Subcutaneous abdominal adipose tissue (tissue), 5 donors: Measurements from ENCODE around the gene NOTCH2.
A peak's percentile ranks its signal among the peaks of the same experiment; 100 is the strongest.
"Not testable (repeated sequence)": the region's sequence is repeated elsewhere in the genome, so short reads cannot be mapped to it uniquely, and the experiment has no call there.

Experiments used
- H3K27ac ChIP-seq: one replicate; pipeline ENCODE4 v1.7.0; 2013; ENCODE audit warnings: low read depth, mild to moderate bottlenecking, inconsistent platforms, low read length, moderate library complexity
- H3K27me3 ChIP-seq, 5 donors: one replicate each; pipeline ENCODE4 v1.7.0; 2013; ENCODE audit warnings: low read length in 5 of 5, inconsistent platforms in 1 of 5; ENCODE audit not compliant: control insufficient read depth in 5 of 5, insufficient read depth in 4 of 5
- H3K36me3 ChIP-seq, 5 donors: one replicate each; pipeline ENCODE4 v1.7.0; 2013; ENCODE audit warnings: low read length in 5 of 5; ENCODE audit not compliant: control insufficient read depth in 5 of 5, insufficient read depth in 5 of 5
- H3K4me1 ChIP-seq, 5 donors: one replicate each; pipeline ENCODE4 v1.7.0; 2013; ENCODE audit warnings: low read length in 5 of 5, mild to moderate bottlenecking in 3 of 5, moderate library complexity in 1 of 5; ENCODE audit not compliant: control insufficient read depth in 5 of 5, insufficient read depth in 5 of 5
- H3K4me3 ChIP-seq, 5 donors: one replicate each; pipeline ENCODE4 v1.7.0; 2013; ENCODE audit warnings: low read length in 5 of 5, low read depth in 1 of 5
- H3K9ac ChIP-seq, 5 donors: one replicate each; pipeline ENCODE4 v1.7.0; 2013; ENCODE audit warnings: low read length in 5 of 5, mild to moderate bottlenecking in 4 of 5, moderate library complexity in 3 of 5
- H3K9me3 ChIP-seq, 5 donors: one replicate each; pipeline ENCODE4 v1.7.0; 2013; ENCODE audit warnings: low read length in 5 of 5; ENCODE audit not compliant: control insufficient read depth in 5 of 5
- donor health status: healthy.
- donor health status: healthy.
- donor health status: healthy.
- donor health status: healthy.
- donor health status: healthy.

Gene NOTCH2

DNA sequence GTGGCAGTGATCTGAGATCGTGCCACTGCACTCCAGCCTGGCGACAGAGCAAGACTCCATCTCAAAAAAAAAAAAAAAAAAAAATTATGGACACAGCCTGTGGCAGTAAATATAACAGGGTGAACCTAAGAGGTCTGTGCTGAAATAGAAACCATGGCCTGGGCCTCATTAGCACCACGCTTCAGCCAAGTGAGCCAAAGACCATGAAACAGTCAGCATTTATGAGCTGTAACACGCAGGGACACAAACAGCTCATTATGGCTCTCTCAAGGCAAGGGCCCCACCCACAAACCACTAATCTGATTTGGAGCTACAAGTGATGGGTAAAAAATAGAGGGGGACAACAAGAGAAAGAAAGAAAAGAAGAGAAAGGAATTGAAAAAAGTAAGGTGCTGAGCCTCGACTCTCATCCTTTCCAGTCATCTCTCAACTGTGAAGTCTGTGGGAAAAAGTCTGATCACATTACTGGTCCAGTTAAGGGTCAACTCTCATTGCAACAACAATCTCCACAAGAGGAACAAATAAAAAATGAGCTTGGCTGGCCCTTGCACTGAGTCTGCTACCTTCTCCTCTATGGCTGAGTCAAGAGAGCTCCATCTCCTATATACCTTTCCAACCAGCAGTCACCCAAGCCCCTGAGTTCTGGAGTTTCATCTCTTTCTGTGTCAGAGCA is 93.7 kb downstream of the NOTCH2 start:
- Histone ChIP-seq H3K4me1 (peaks cover 0 to 30% (median 23%) of the 10 kb centered on the region in 5 donors), H3K27ac (peak overlapping the region; percentile 67), H3K36me3 (peaks cover 5 to 20% (median 8%) of the 10 kb centered on the region in 5 donors)
- not testable (repeated sequence) for H3K9ac ChIP-seq, H3K4me3 ChIP-seq, H3K27me3 ChIP-seq, H3K9me3 ChIP-seq

GRCh38 chr1:119975006-119975405 is 94.5 kb downstream of the NOTCH2 start:
- Histone ChIP-seq H3K36me3 (peaks cover 8 to 24% (median 11%) of the 10 kb centered on the region in 5 donors), H3K27ac (peak overlapping the region; percentile 67), H3K4me3 (no peak overlapping the region), H3K9me3 (no peaks in the 10 kb centered on the region), H3K27me3 (no peaks in the 10 kb centered on the region), H3K4me1 (peaks cover 0 to 30% (median 23%) of the 10 kb centered on the region in 5 donors), H3K9ac (no peak overlapping the region)

DNA sequence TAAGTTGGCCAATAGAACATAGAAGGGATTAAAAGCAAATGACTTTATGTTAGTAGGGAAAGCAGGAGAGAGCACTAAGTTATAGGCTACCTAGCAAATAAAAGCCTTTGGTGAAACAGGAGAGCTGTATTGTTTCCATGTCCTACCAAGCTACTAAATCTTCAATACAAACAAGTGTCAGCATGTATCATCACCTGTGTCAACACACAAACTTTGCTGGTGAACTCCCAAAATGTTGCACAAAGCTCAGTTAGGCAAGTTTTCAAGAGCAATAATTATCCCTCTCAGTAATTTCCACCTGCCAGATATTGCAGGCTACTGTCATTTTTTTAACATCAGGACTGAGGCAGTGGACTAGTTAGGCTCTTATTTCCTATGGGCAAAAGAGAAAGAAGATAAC is 95.4 kb downstream of the NOTCH2 start:
- no peak overlapping the region for H3K4me3 ChIP-seq
- H3K27me3 ChIP-seq: no peaks in the 10 kb centered on the region
- H3K27ac ChIP-seq: peak overlapping the region; percentile 67
- peaks cover 0 to 30% (median 23%) of the 10 kb centered on the region in 5 donors for H3K4me1 ChIP-seq
- H3K9ac ChIP-seq: no peak overlapping the region
- H3K36me3 ChIP-seq: peaks cover 14 to 33% (median 17%) of the 10 kb centered on the region in 5 donors
- H3K9me3 ChIP-seq: no peaks in the 10 kb centered on the region

GRCh38 chr1:119971710-119972570 is 97.5 kb downstream of the NOTCH2 start:
- Histone ChIP-seq H3K27ac (peak overlapping the region; percentile 6), H3K27me3 (no peaks in the 10 kb centered on the region), H3K4me3 (no peak overlapping the region), H3K4me1 (peaks cover 0 to 20% (median 12%) of the 10 kb centered on the region in 5 donors), H3K36me3 (peaks cover 27 to 50% (median 34%) of the 10 kb centered on the region in 5 donors), H3K9me3 (no peaks in the 10 kb centered on the region), H3K9ac (no peak overlapping the region)

DNA sequence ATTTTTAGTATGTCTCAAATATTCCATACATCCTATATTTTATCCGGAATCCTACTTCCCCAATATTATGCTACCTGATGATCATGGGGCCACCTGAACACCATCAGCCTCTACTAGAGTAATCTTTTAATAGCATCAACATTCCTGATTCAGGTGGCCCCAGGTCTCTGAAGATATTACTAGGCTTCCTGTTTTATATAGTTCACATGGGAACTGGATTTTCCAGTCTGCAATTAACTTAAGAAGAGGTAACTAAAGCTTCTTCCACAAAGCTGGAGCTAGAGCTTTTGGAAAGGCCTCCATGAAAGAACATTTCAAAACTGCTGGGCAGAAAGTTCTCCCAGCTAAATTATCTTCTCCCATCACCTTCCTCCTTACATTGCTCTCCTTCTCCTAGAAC is 100.9 kb downstream of the NOTCH2 start:
- Histone ChIP-seq H3K27ac (peak overlapping the region; percentile 45), H3K9me3 (no peaks in the 10 kb centered on the region), H3K36me3 (peaks cover 37 to 76% (median 55%) of the 10 kb centered on the region in 5 donors), H3K9ac (no peak overlapping the region), H3K4me3 (no peak overlapping the region), H3K4me1 (peaks cover 3 to 31% (median 29%) of the 10 kb centered on the region in 5 donors), H3K27me3 (no peaks in the 10 kb centered on the region)

DNA sequence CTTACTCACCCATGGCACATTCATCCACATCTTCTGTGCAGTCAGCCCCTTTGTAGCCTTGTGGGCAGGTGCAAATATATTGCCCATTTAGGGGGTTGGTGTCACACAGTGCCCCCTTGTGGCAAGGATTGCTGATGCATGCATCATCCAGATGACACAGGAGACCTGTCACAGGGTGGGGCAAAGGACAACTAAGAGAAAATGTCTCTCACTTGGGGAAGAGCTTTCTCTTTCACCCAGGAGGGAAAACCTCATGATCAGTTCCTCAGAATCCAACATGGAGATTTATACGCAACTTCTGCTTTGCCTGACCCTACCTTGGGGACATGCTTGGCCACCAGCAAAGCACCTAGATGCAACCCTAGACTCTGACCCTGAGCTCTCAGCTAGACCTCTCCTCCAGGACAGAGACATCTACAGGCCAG is 101.4 kb downstream of the NOTCH2 start:
- peaks cover 40 to 78% (median 60%) of the 10 kb centered on the region in 5 donors for H3K36me3 ChIP-seq
- H3K4me1 ChIP-seq: peaks cover 3 to 31% (median 29%) of the 10 kb centered on the region in 5 donors
- H3K9me3 ChIP-seq: no peaks in the 10 kb centered on the region
- no peak overlapping the region for H3K4me3 ChIP-seq
- H3K27ac ChIP-seq: peak overlapping the region; percentile 45
- no peak overlapping the region for H3K9ac ChIP-seq
- H3K27me3 ChIP-seq: no peaks in the 10 kb centered on the region

- no peak overlapping the region for H3K4me3 ChIP-seq
- H3K9ac ChIP-seq: no peak overlapping the region
- H3K4me1 ChIP-seq: peaks cover 3 to 41% (median 34%) of the 10 kb centered on the region in 5 donors
- H3K36me3 ChIP-seq: peaks cover 39 to 80% (median 59%) of the 10 kb centered on the region in 5 donors
- no peaks in the 10 kb centered on the region for H3K27me3 ChIP-seq
- no peak overlapping the region for H3K27ac ChIP-seq
- H3K9me3 ChIP-seq: no peaks in the 10 kb centered on the region
Measured at GRCh38 chr1:119966681-119967080, 102.8 kb downstream of the NOTCH2 start.

DNA sequence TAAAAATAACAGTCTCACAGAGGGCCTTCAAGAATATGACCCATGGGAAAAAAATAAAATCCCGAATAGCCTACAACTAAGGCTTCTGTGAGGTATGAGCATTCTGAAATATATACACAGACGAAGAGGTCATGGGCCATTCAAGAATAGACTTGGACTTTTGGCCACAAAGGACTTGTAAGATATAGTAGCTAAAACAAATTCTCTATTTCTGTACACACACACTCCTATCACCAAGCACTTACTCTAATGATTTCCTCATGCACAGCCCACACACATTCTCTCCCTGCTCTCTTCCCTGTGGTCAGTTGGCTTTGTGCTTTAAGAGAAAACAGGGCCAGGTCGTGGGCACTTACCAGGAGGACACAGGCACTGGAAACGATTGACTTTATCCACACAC is 103.4 kb downstream of the NOTCH2 start:
- Histone ChIP-seq H3K9me3 (no peaks in the 10 kb centered on the region), H3K4me3 (no peak overlapping the region), H3K27ac (peak overlapping the region; percentile 64), H3K9ac (no peak overlapping the region), H3K36me3 (peaks cover 38 to 73% (median 56%) of the 10 kb centered on the region in 5 donors), H3K4me1 (peaks cover 3 to 48% (median 34%) of the 10 kb centered on the region in 5 donors), H3K27me3 (no peaks in the 10 kb centered on the region)

- Histone ChIP-seq H3K4me1 (peaks cover 3 to 49% (median 34%) of the 10 kb centered on the region in 5 donors), H3K4me3 (no peak overlapping the region), H3K9ac (peak overlapping the region in 1 of 5 donors; percentile 1), H3K36me3 (peaks cover 37 to 64% (median 57%) of the 10 kb centered on the region in 5 donors), H3K9me3 (no peaks in the 10 kb centered on the region), H3K27ac (peak overlapping the region; percentile 64), H3K27me3 (no peaks in the 10 kb centered on the region)
Measured at GRCh38 chr1:119964673-119965363, 104.6 kb downstream of the NOTCH2 start.
